GM19397 (cell line): ENCODE measurements around the gene TIMM50.
"Not testable (repeated sequence)": the region's sequence is repeated elsewhere in the genome, so short reads cannot be mapped to it uniquely, and the experiment has no call there.

ENCODE experiments used
- ATAC-seq: cut with Tn5 transposase; IDR thresholded peaks from one replicate; pipeline ENCODE4 v1.9.1; 2021; ENCODE audit warnings: mild to moderate bottlenecking, moderate library complexity; ENCODE audit not compliant: unreplicated experiment

The TIMM50 gene

DNA sequence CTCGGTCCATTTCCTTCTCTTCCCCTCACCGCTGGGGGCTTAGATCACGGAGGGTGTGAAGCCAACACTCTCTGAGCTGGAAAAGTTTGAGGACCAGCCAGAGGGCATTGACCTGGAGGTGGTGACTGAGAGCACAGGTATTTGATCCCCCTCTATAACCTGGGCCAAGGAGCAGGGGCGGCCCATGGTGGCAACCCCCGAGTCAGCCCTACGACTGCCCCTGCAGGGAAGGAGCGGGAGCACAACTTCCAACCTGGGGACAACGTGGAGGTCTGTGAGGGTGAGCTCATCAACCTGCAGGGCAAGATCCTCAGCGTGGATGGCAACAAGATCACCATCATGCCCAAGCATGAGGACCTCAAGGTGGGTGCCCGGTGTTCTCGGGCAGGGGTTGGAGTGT lies 11.6 kb upstream of the TIMM50 start:
- ATAC-seq = no peak

DNA sequence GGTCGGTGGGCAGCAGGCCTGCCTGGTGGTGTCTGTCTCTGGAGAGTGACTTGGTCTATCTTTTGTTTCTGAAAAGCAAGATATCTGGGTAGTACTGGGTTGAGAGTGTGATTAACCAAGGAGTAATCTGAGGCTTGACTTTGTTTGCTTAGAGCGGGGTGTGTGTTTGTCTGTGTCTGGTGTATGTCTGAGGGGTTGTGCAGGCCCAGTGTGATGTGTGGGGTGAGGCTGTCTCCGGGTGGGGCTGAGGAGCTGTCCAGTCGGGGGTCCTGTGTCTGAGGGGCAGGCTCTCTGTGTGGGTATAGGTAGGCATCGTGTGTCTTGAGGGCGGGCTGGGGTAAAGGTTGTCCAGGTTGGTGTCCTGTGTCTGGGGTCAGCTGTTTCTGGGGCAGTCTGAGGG lies 11.1 kb upstream of the TIMM50 start:
- no peak for ATAC-seq

DNA sequence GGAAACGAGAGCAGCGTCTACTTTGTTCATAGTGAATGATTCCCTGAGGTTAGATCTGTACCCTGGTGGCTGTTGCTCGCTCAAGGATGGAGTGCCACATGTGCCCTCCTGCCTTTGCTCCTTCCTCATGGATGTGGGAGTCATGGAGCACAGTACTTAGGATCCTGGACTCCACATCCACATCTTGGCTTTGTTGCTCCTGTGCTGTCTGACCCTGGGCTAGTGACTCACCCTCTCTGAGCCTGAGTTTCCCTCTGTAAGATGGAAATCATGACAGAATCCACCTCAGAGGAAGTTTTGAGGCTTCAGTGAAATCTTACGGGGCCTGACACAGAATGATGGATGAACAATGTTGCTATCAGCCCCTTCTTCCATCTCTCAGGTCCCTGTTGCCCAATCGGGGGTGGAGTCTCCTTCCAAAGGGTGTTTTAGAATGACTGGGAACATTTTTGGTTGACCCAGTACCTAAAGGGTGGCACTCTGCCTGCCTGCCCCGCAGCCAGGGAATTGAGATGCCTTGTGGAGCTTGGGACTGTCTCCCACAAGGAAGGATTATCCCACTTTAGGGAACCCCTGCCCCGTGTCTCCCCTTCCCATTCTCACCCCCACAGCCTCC lies 9.8 kb upstream of the TIMM50 start:
- ATAC-seq = no peak

DNA sequence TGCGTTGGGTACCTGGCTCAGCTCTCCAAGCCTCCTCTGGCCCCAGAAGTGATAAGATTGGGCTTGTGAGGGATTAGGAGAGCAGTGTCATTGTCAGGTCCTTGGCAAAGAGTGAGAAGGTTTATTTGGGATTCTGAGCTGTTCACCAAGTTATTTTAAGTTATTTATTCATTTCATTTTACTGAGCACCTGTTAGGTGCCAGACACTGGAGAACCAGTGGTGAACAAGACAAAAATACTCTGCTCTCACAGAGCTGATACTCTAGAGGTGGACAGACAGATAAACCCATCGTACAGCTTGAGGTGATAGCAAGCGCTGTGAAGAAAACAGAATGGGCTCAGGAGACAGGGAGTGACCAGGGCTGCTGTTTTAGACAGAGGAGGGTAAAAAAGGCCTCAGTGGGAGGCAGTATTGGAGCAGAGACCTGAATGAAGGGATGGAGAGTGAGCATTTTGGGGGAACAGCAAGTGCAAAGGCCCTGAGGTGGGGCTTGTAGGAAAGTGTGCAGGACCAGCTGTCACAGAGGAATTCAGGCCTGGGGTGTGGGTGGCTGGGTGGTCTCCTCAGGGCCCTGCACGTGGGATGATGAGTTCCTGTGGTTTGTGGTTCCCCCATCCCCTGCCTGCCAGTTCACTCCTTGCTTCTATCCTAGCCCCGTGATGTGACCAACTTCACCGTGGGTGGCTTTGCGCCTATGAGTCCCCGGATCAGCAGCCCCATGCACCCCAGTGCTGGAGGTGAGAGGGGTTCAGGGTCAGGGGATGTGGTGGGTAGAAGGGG lies 8.7 kb upstream of the TIMM50 start:
- no peak for ATAC-seq

DNA sequence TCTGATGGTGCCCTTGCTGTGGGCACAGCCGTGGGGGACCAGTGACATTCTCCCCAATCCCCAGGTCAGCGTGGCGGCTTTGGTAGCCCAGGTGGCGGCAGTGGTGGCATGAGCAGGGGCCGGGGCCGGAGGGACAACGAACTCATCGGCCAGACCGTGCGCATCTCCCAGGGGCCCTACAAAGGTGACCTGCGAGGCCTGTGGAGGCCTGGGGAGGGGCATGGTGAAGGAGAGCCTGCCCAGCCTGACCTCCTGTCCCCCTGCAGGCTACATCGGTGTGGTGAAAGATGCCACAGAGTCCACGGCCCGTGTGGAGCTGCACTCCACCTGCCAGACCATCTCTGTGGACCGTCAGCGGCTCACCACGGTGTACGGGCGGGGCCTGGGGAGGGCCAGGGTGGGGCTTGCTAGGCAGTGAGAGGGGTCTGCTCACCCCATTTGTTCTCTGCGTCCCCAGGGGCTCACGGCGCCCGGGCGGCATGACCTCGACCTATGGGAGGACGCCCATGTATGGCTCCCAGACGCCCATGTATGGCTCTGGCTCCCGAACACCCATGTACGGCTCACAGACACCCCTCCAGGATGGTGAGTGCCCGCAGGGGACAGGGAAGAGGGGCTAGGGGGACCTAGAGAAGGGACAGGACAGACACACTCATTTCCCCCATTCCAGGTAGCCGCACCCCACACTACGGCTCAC lies 7.7 kb upstream of the TIMM50 start:
- ATAC-seq = no peak

DNA sequence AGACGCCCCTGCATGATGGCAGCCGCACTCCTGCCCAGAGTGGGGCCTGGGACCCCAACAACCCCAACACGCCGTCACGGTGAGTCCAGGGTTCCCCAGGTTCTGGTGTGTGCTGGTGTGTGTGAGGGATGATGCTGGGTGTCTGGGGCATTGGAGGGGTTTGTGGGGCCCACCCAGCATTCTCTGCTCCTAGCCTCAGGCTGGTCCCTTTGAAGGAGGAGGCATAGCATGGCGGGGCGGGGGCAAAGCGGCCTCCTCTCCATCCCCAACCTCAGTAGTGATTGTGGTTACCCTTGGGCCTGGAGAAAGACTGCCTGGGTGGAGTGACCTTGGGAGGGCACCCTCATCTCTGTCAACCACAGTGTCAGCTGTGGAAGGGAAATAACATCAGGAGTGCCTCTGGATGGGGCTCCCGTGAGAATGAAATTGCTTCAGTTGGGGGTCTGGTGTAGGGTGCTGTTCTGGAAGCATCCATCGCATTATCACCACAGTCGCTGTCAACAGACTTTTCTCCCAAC lies 7.1 kb upstream of the TIMM50 start:
- no peak for ATAC-seq

DNA sequence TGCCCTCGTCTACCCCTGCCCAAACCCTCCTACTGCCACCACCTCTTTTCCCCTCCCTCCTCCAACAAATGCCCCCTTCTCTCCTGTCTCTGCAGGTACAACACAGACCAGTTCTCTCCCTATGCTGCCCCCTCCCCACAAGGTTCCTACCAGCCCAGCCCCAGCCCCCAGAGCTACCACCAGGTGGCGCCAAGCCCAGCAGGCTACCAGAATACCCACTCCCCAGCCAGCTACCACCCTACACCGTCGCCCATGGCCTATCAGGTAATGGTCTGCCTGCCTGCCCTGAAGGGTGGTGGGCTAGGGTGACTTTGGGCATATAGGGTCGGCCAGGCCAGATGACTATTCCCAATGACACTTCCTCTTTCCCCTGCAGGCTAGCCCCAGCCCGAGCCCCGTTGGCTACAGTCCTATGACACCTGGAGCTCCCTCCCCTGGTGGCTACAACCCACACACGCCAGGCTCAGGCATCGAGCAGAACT lies 6.5 kb upstream of the TIMM50 start:
- no peak for ATAC-seq

DNA sequence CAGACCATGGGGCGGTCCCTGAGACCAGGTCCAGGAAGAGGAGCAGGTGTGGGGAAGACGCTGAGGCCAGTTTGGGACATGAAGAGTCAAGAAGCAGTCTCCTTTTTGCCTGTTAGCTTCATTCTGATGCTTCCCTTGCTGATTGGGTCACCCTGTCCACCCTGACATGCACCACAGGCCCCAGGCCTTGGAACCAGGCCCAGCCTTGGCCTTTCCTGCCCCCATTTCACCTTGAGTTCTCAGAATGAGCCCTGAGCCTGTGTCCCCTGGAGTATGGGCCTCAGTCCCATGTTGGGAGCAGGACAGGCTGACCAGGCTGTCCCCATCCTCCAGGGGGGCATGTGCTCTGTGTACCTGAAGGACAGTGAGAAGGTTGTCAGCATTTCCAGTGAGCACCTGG lies 4.9 kb upstream of the TIMM50 start:
- no peak for ATAC-seq

DNA sequence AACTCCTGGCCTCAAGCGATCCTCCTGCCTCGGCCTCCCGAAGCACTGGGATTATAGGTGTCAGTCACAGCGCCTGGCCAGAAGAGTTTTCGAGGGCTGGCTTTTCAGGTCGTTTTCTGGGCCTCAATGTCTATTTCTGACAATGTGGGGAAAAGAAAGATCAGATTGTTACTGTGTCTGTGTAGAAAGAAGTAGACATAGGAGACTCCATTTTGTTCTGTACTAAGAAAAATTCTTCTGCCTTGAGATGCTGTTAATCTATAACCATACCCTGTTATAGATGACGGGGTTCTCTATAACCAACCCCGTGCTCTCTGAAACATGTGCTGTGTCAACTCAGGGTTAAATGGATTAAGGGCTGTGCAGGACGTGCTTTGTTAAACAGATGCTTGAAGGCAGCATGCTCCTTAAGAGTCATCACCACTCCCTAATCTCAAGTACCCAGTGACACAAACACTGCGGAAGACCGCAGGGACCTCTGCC lies 1.3 kb upstream of the TIMM50 start:
- ATAC-seq = not testable (repeated sequence)

DNA sequence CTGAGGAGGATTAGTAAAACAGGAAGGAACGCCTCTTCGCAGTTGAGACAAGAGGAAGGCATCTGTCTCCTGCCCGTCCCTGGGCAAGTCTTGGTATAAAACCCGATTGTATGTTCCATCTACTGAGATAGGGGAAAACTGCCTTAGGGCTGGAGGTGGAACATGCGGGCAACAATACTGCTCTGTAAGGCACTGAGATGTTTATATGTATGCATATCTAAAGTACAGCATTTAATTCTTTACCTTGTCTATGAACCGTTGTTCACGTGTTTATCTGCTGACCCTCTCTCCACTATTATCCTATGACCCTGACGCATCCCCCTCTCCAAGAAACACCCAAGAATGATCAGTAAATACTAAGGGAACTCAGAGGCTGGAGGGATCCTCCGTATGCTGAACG lies 722 bp upstream of the TIMM50 start:
- ATAC-seq = no peak

DNA sequence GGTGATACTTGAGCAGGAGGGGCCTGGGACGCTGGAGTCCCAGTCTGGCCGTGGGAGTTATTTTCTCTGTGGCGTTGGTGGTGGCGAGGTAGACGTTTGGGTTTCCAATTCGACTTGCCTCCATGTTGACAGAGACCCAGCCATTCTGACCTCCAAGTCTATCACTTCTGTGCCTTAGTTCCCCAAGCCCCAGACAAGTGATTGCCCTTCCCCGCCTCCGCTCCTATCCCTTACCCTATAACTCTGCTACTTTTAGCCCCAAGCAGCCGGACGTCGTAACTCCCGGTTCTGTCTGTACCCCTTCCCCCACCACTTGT lies 549 bp downstream of the TIMM50 start:
- ATAC-seq = no peak

DNA sequence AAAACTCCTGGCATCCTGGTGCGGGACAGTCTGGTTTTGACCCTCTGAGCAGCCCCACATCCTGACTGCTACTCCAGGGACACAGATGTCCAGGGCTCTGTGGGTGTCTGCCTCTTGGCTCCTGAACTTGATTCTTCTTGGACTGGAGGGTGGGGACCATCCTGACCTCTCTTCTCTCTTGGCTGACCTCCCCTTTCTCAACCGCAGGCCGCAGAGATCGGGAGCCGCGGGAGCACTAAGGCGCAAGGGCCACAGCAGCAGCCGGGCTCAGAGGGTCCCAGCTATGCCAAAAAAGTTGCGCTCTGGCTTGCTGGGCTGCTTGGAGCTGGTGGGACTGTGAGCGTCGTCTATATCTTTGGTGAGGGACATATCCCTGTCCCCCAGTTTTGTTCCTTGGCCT lies 1.0 kb downstream of the TIMM50 start:
- ATAC-seq = no peak

DNA sequence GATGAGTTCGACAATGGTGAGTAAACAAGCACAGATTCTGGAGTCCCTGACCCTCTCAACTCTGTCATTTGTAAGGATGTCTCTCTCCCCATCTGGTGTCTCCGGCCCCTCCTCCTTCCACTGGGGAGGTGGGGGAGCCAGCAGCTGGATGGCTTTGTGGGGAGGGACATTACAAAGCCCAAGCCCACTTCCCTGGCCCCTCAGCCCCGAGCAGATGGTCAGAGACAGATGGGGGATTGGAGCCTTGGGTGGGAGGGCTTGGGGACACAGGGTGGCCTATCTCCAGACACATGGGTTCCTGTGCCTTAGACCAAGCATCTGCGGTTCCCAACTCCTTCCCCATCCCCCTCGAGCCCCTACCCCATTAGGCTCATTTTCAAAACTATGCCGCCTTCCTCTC lies 2.5 kb downstream of the TIMM50 start:
- ATAC-seq = no peak

DNA sequence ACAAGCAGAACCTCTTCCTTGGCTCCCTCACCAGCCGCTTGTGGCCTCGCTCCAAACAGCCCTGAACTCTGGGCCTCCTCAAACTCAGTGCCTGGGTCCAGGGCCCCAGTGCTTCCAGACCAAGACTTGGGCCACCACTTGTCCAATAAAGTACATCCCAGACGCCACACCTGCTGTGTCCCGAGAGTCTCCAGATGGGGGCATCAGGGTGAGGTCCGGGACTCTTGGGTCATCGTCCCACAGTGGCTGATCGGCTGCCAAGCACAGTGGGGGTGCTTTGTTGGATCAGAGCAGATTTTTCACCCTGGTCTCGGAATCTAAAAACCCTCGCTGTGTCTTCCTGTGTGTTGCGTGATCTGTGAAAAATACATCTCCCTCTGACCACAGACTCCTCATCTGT lies 9.1 kb downstream of the TIMM50 start:
- no peak for ATAC-seq

DNA sequence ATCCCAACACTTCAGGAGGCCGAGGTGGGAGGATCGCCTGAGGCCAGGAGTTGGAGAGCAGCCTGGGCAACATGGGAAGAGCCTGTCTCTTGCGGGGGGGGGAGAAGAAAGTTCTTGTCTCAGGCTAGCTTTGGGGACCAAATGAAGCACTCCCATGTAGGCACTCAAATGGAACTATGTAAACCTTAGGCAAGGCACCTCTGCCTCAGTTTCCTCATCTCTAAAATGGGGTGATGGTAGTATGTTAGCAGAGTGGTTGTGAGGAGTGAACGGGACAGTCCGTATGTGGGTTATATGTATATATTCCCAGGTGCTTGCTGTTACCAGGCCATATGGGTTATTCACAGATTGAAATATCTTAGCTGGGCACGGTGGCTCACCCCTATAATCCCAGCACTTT lies 11.6 kb downstream of the TIMM50 start:
- no peak for ATAC-seq

DNA sequence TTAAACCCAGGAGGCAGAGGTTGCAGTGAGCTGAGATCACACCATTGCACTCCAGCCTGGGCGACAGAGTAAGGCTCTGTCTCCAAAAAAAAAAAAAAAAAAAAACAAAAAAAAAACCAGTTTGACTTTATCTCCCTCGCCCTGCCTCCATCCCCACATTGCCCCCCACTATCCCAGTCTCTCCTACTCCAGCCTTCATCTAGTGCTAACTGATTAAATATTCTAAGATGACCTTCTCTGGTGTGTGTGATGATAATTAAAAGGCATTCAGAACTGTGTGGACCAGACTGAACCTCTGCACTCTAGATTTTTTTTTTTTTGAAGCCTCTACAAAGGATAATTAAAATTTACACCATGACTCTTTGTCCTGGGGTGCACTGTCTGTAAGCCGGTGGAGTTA lies 12.2 kb downstream of the TIMM50 start:
- no peak for ATAC-seq

DNA sequence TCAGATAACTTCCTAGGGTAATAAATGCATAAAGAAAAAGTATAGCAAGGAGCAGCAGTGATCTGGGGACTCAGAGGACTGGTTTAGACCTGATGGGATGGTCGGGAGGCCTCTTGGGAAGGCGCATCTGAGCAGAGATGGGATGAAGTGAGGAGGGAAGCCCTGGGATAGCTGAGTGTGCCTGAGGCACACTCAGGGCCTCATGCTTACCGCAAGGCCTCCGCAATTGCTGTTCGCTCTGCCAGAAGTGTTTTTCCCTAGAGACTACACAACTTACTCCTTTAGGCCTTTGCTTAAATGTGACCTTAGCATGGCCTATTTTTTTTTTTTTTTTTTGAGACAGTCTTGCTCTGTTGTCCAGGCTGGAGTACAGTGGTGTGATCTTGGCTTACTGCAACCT lies 14.0 kb downstream of the TIMM50 start:
- ATAC-seq = no peak

DNA sequence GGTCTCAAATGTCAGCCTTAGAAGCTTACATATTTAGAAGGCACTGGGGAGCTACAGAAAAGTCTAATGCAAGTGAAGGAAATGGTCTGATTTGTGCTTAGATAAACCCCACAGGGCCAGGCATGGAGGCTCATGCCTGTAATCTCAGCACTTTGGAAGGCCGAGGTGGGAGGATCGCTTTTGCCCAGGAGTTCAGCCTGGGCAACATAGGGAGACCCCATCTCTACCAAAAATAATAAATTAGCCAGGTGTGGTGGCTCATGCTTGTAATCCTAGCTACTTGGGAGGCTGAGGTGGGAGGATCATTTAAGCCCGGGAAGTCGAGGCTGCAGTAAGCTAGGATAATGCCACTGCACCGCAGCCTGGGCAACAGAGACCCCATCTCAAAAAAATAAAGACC lies 15.4 kb downstream of the TIMM50 start:
- no peak for ATAC-seq

DNA sequence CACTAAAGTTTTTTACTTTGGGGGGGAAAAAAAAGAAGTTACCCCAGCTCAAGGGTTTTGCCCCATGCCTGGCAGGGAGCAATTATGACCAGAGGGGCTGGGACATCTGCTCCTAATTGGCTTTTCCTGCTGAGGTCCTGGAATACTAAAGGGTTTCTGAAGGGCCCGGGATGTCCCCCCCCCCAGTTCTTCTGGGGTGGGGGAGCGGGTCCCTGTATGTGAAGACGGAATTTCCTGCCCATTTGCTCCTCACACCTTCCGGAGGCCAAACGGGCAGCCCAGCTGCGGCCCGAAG lies 17.0 kb downstream of the TIMM50 start:
- ATAC-seq = no peak

DNA sequence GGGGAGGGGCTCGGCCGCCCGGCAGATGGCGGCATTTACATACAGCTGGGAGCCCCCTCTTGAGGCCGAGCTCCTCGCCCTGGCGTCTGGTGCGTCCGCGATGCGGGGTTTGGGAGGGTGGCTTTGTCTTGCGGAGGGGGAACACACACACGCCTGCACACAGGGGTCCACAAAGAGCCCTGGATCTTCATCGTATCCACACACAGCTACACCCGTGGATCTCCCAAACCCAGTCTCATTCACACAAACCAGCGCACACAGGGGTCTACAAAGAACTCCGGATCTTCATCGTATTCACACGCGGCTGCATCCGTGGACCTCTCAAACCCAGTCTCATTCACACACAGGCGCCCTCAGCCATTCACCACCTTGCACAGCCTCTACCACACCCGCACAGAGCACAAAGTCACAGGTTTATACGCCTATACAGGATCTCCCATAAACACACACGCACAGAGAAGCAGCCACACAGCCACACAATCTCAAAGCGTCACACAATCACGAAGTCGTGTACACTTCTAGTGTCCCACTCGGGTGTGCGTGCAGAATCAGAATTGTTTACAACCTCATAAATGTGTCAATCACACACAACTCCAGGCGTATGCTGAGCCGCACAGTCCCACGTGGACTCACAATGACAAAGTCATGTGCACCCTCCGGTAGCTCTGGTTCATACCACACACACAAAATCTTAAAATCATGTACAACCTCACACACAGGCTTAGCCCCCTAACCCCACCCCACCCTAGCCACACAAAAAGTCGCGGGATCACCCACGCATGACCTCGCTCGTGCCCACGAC lies 17.6 kb downstream of the TIMM50 start:
- no peak for ATAC-seq
